LHCN-M2 (cell line): ENCODE measurements around the gene CFAP119. TPM values are rescaled to one million over a fixed set of nuclear protein-coding genes. Genes with fewer than 3 reads are reported as not detected.
"Not testable (repeated sequence)": the region's sequence is repeated elsewhere in the genome, so short reads cannot be mapped to it uniquely, and the experiment has no call there.

Experiments used
- DNase-seq: peaks from one replicate; pipeline ENCODE4 v3.0.0-alpha.2; 2012; ENCODE audit warnings: low read depth
- polyA plus RNA-seq: library from polyadenylated mRNA; unstranded; fragments of >200 nt; gene quantifications from one replicate; pipeline ENCODE4 v1.2.1, GENCODE V29; 2012; ENCODE audit warnings: missing spikeins
- total RNA-seq: library from RNA; depleted of rRNA; stranded (reverse); fragments of >200 nt; gene quantifications from 2 replicates; pipeline ENCODE4 v1.2.3, GENCODE V29; 2014; rRNA removed

The CFAP119 gene
- total RNA-seq, result 4.0 and 5.1 TPM in 2 replicates
- 4.9 TPM for polyA plus RNA-seq

DNA sequence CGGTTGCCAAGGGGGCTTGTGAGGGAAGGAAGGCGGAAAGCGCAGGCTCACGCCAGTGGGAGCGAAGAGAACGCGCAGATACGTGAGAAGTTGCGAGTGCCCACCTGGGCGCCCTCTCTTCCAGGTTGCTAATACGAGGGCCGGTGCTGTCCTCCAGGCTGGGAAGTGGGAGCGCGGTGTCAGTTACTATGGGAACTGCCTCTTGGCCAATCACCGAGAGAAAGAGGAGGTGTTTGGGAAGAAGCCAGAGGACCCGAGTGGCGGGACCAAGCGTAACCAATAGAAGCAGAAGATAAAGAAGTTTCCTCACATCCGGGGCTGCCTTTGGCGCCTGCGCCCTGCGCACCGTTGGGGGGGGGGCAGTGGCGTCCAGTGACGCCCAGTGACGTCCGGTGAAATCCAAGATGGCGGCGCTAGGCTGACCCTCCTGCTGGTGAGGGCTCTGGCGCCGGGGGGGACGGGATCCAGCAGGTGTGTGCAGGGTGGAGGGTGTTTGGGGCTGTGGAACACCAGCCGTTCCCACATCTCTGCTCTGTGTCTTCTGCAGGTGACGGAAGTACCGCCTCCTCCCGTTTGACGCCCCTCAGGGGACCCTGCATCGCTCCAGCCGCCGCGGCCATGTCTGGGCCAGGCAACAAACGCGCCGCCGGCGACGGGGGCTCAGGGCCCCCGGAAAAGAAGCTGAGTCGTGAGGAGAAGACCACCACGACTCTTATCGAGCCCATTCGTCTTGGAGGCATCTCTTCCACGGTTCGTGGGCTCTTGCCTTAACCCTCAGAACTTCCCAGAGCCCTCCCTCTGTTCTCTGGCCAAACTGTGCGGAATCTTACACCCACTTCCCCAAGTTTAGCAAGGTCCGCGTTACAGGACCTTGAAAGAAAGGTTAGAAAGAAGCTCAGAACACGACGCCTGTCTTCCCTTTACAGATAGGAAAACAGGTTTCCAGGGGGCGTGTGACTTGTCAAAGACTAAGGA lies at the start of gene CFAP119, which contains the start of gene RNF40:
Gene CFAP119, minus strand, starts transcription at position 135 of the 975 bp plus-strand sequence. CDS start 314 bp downstream, outside the sequence.
Gene RNF40, plus strand, starts transcription at position 395 of the 975 bp plus-strand sequence. Its CDS starts 224 bp downstream, at position 619.
- DNase-seq, result peak; percentile 97

DNA sequence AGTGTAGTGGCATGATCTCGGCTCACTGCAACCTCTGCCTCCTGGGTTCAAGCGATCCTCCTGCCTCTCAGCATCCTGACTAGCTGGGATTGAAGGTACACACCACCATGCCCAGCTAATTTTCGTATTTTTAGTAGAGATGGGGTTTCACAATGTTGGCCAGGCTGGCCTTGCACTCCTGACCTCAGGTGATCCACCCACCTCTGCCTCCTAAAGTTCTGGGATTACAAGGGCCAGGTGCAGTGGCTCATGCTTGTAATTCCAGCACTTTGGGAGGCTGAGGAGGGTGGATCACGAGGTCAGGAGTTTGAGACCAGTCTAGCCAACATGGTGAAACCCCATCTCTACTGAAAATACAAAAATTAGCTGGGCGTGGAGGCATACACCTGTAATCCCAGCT lies 47.8 kb upstream of the CFAP119 start:
- DNase-seq, result not testable (repeated sequence)

DNA sequence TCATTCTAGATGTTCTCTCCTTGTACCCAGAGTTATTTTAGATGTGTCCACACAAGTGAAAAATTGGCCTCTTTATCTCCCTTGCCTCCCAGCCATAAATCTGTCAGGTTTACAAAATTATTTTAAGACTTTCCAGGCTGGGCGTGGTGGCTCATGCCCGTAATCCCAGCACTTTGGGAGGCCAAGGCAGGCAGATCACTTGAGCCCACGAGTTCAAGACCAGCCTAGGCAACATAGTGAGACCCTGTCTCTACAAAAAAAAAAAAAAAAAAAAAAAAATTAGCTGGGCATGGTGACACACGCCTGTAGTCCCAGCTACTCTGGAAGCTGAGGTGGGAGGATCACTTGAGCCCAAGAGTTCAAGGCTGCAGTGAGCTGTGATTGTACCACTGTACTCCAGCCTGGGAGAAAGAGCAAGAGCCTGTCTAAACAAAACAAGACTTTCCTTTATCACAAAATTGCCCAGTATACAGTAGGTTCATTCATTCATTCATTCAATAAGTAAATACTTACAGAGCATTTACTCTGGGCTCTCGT lies 47.1 kb upstream of the CFAP119 start:
- DNase-seq, result not testable (repeated sequence)

DNA sequence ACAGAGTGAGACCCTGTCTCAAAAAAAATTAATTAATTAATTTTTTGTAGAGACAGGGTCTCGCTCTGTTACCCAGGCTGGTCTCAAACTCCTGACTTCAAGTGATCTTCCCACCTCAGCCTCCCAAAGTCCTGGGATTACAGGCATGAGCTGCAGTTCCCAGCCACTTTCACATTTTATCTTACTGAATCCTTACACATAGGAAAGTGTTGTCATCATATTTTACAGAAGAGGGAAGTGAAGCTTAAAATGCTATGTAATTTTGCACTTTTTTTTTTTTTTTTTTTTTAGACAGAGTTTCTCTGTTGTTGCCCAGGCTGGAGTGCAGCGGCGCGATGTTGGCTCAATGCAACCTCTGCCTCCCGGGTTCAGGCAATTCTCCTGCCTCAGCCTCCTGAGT lies 46.3 kb upstream of the CFAP119 start:
- DNase-seq, result no peak

DNA sequence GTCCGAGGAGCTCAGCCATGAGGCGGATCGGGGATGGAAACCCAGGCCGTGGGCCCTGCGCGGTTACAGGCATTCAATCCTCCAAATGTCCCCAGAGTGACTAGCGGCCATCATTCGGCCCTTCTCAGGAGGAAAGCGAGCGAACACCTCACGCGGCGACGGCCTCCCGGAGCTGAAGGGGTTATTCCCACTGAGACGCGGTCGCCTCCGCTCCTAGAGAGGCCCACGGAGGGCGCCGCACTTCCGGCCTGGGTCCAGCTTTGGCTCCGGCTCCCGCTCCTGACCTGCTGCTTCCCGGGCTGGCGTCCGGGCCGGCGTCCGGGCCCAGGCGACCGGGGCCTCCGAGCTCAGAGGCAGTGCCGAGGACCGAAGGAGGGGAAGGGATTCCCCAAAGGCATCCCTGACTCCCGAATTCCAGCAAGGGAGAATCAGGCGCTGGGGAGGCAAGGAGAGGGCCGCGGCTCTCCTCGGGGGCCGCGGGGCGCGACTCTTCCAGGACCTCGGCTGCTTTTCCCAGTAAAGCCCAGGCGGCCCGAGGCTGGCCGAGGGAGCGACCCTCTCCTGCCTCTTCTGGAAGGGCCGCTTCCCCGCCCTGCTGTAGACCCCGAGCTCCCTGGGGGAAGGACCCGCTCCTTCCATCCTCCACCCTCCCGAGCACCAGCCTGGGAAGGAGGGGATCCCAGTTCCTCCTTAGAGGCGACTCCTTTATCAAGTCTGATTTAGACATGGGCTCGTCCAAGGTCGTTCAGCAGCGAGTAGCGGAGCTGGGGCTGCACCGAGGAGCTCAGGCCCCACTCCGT lies 43.7 kb upstream of the CFAP119 start:
- DNase-seq, result peak; percentile 78

DNA sequence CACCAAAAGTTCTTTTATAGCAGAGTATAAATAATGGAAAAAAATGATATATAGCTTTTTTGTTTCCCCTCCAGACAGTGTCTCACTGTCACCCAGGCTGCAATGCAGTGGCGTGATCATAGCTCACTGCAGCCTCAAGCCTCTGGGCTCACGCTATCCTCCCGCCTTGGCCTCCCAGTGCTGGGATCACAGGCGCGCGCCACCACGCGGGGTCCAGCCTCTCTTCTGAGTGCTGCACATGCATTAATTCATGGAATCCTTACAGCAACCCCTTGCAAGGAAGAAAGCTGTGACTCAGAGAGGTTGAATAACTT lies 43.2 kb upstream of the CFAP119 start:
- no peak for DNase-seq

DNA sequence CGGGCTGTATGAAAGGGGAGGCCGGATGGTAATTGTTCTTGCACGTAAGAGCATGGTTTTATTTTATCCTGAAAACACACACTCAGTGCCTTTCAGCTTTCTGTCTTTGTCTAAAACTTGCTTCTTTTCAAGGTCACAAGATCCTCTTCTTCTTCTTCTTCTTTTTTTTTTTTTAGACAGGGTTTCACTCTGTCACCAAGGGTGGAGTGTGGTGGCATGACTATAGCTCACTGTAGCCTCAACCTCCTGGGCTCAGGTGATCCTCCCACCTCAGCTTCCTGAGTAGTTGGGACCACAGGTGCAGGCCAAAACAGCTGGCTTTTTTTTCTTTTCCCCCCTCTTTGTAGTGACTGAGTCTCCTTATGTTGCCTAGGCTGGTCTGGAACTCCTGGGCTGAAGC lies 41.1 kb upstream of the CFAP119 start:
- DNase-seq, result no peak

DNA sequence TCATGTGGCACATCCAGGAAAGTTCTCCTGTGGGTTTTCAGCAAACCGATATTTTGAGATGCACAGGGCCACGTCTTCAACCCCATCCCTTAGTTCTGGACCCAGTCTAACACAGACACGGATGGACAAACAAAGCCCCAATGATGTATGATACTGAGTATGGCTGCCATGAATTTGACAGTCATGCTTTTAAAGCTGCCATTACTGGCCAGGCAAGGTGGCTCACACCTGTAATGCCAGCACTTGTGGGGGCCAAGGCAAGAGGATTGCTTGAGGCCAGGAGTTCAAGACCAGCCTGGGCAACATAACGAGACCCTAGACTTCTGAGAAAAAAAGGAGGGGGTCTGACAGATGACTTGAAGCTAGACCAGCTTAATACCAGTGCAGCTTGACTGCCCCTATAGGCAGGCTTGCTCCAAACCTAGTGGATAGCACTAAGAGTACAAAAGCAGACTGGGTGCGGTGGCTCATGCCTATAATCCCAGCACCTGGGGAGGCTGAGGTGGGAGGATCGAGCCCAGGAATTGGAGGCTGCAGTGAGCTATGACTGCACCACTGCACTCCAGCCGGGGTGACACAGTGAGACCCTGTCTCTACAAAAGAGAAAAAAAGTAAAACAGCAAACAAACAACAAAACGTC lies 35.9 kb upstream of the CFAP119 start:
- no peak for DNase-seq

DNA sequence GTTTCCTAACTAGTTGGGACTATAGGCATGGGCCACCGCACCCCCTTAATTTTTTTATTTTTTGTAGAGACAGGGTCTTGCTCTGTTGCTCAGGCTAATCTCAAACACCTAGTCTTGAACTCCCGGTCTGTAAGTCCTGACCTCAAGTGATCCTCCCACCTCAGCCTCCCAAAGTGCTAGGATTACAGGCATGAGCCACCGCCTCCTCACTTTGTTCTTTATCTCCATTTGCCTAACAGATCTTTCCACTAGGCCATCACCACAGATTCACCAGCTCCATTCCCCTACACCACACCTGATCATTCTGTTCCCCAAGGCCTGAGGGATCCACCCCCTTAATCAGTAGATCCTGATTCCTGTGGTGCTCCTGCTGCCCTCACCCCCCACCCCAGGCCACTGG lies 32.8 kb upstream of the CFAP119 start:
- DNase-seq, result no peak

DNA sequence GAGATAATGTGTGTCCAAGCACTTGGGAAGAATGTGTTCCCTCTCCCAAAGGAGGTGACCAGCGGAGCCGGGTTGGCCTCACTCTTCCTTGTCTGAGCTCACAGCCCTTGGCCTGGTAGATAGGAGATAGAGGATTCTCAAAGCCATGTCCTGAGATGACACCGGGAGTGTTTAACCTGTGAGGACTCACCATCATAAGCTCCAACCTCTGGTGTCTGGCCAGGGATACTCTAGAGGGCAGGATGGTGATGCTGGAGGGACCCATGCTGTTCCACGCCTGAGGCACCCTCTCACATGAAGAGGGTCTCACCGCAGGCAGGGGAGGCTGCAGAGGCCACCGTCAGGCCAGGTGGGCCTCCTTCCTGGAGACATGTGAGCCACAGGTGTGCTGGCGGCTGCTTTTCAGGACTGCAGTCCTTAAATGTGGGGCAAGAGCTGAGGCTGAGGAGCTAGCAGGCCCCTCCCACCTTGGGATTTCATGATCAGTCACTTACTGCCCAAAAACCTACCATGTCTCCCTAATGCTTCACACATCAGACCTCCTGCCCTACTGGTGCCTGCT lies 31.7 kb upstream of the CFAP119 start:
- DNase-seq, result no peak

DNA sequence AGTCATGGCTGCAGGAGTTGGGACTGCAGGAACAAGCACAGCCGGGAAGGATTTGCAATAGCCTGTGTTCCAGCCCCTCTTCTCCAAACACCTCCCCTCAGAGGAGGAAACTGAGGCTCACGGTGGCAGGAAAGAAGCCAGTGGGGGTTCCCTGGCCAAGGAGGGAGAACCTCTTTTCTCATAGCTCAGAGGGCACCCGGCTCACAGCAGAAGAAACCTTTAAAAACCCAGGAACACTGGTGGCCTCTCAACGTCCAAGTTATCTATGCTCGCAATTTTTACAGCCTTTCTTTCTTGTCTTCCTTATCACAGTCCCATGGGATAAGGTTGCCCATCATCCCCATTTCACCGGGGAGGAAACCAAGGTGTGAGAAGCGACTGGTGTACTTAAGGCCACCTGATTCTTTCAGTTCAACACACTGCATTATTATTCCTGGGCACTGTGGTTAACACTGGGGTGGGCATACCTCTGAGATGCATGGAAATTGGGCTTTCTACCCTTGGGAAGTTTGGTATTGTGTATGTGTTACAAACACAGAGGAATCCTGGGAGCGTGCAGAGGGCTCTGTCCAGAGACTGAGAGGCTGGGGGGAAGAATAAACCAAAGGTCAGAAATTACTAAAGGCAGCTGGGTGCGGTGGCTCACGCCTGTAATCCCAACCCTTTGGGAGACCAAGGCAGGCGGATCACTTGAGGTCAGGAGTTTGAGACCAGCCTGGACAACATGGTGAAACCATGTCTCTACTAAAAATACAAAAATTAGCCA lies 25.9 kb upstream of the CFAP119 start:
- DNase-seq, result no peak

DNA sequence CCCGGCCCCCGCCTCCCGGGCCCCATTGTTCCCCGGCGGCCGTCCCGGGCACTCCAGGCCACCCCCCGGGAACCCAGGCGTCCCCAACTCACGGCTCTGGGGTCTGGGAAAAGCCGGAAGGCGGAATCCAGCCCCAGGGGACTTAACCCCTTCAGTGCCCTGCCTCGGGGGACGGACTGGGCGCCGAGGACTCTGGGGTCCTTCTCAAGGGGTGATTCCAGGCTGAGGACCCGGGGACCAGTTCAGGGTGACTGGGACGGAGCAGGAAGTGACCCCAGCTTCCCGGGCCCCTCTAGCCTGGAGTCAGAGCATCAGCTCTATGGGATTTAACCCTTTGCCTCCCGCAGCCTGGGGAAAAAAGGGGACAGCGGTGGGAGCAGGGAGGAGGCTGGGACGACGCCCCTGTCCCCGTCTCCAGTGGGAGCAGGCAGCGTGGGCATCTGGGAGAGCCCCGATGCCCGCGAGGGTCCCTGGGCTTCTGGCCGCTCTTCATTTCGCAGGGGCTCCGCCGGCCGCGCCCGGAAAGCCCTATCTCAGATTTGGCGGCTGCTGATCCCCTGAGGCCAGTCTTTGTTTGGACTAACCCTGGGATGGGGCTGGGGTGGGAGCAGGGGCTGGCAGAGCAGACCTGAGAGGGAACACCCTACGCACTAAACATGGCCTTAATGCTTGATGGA lies 25.2 kb upstream of the CFAP119 start, which contains the start of gene ZNF629:
Gene ZNF629, minus strand, starts transcription at position 270 of the 677 bp plus-strand sequence. CDS start 2,723 bp downstream, outside the sequence.
- peak; percentile 70 for DNase-seq

DNA sequence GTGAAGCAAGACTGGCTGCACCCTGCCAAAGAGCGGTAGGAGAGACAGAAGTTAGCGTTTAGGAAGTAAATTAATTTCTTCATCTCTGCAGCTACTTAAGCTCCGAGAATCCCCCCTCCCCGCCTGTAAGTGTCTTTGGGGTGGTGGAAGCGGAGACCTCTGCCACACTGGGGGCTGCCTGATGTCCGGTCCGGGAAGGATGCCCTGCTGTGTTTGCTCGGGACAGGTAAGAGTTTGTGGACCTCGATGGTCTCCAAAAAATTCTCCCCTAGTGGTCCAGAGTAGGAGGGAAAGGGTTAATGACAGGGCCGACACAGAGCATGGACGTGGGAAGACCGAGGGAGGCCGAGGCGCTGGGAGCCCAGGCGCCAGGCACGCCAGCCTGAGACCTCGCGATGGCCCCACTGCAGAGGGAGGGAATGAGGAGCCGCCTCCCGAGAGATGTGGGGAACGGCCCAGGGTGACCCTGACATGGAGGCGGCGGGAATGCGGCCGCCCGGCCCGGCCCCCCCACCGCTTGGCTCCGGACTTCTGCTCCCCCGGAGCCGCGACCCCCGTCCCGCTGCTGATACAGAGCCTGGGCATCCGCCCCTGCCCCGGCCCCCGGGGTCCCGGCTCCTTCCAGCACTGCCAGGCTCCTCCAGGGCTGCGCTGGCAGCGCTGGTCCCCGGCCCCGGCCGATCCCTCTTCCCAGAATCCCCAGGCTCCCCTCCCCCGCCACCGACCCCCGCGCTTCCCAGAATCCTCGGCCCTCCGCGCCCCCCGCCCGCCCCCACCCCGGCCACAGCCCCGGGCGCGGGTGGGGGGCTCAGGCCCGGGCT lies 24.5 kb upstream of the CFAP119 start:
- peak; percentile 68 for DNase-seq

DNA sequence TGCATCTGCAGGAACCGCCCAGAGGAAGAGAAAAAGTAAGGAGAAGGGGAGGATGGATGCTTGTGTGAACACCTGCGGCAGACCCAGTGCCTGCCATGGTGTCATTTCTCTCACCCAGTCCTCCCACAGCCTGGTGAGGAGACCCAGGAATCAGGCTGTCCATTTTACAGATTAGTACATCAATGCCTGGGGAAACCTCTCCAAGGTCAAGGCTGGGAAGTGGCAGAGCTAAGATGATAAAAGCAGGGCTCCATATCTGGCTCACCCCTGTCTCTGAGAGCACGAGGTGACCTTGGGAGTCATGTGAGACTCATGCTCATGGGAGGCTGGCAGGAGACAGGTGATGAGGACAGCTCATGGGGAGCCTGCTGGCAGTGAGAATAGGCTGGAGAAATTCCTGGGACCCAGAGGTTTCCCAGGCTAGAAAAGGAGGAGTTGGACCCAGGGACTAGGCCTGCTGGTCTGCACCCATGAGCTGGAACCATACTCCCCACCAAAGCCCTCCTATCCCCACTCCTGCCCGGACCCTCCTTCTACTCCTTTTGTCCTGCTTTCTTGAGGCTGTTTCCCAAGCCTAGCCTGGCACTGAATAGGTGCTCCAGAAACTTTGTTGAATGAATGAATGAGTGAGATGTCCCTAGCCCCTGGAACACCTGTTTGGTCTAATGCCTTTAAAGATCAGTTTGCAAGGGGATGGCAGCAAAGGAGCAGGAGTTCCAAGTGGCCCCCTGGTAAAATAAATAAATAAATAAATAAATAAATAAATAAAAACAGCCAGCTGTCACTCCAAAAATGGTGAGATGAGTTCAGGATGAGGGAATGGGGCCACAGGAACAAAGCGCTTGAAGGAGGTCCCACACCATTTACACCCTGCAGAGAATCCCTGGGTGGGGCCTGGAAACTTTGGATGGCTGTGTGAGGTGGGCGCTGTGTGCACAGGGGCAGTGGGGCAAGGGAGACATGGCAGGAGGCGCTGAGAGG lies 23.6 kb upstream of the CFAP119 start:
- no peak for DNase-seq

DNA sequence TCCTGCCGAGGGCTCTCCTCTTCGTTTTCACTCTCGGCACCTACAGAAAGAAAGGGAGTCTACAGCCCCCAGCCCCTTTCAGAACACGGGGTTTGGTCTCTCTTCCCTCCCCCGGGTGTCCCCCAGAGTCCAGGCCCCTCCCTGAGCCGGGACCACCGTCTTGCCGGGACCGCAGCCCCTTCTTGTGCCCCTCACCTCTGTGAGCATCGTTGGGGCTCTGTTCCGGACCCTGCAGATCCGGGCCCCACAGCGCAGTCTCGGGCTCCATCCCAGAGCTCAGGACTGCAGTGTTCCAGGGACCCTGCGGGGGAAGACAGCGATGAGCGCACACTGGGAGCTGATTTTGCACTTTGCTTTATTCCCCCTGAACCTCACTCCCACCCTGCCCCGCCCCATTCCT lies 22.4 kb upstream of the CFAP119 start:
- no peak for DNase-seq

DNA sequence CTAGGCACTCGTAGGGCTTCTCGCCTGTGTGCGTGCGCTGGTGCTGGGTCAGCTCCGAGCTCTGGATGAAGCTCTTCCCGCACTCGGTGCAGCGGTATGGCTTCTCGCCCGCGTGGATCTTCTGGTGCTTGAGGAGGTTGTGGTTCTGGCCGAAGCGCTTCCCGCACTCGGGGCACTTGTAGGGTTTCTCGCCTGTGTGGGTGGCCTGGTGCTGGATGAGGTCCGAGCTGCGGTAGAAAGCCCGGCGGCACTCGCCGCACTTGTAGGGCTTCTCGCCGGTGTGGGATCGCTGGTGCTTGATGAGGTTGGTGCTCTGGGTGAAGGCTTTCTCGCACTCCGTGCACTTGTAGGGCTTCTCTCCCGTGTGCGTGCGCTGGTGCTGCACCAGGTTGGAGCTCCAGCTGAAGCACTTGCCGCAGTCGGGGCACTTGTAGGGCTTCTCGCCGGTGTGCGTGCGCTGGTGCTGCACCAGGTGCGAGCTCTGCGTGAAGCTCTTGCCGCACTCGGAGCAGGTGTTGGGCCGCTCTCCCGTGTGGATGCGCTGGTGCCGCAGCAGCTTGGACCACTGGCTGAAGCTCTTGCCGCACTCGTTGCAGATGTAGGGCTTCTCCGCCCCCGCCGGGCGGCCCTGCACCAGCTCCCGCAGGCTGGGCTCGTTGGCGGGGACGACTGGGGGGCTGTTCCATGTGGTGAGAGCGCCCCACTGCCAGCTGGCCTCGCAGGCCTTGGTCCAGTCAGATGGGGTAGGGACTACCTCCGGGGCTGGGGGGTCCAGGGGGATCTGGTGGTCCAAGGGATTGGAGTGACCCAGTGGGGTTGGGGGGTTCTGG lies 21.6 kb upstream of the CFAP119 start:
- no peak for DNase-seq
